Ramos (cell line): Measurements from ENCODE around the gene SEMA4C.

Experiments used
- in situ Hi-C: fragments of 300-500 bp; cut with MboI; formaldehyde crosslinking; loops from one replicate; pipeline ENCODE4 v1.14.3; 2022; ENCODE audit warnings: low sequenced_read_pairs; ENCODE audit not compliant: unreplicated experiment

Gene SEMA4C

DNA sequence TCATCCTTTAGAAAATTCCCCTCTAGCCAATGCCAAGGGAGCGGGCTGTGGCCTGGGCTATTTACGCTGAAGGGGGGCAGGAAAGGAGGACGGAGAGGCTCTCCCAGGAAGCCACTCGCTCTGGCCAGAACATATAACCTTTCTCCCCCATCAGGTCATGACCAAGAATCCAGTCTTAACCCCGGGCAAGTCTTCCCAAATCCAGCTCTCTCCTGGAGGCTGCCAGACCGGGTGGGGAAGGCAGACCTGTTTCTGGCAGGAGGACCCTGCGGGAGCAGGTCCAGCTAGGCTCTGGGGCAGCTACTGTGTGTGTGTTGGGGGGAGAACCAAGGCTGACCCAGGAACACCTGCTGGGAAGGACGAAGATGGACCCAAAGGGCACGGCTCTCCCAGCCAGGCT is 13.4 kb upstream of the SEMA4C start:
- in situ Hi-C loops = no loop called here

DNA sequence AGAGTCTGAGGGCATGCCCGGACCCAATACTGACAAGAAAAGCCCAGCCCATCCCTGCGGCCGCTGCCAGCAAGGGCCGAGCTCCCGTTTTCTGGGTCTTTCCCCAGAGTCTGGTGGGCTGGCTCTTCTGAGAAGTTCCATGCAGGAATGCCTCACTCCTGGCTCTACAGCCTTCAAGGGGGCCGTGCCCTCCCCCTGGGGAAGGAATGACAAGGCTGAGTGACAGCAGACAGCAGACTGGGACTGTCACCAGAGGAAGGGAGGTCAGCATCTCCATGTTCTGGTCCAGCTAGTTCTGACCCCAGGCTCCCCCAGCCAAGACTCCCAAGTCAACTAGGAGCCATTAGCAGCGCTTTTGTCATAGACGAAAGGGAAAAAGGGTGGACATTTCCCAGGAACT is 13.0 kb upstream of the SEMA4C start:
- in situ Hi-C loops = no loop called here

DNA sequence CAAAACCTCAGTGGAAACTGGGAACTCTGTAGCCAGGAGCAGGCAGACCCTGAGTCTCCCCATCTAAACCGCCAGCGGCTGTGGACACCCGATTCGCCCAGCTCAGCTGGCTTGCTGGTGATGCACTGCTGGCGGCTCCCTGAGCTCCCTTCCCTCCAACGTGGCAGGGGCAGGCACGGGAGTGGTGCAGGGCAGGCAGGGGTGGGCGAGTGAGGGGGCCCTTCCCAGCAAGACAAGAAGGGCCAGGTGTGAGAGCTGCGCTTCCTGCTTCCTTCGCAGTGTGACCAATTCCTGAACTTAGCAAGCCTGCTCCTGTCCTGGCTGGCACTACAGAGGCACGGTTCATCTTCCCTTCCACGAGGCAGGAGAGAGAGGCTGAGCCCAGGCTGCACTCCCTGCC is 12.3 kb upstream of the SEMA4C start:
- in situ Hi-C loops = no loop called here

DNA sequence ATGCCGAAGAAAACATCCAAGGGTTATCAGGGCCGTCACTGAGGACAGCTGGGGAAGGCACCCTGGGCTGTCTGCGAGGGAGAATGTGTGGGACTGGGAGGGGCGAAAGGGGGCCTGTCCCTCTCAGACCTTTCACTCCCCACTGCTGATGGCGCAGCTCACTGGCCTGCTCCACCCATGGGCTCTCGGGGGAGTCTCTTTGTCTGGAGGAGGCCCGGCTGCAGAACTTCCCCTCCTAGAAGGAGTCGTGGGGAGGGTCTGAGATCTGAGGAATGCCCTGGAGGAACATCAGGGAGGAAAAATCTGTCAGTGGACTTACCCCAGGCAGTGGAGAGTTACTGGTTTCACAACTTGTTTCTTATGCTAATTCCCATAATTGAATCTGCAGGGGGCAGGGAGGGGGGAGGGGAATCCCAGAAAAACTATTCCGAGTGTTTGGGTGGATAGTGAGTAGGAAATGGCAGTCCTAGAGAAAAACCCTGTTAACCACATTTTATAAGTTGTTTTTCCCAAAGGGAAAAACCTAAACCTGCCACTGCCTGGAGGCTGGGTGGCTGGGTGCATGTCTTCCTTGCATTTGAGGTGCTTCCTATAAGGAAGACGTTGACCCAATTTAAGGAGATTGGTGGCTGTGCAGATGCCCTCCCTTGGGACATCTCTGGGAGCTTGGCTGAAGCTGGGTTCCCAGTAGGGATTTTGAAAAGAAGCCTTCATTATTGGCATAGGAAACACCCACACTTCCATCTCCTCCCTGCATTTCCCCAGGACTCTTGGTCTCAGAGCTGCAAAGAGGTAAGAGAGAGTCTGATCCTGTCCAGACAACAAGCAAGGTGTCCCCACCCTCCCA is 11.7 kb upstream of the SEMA4C start:
- in situ Hi-C loops = no loop called here

DNA sequence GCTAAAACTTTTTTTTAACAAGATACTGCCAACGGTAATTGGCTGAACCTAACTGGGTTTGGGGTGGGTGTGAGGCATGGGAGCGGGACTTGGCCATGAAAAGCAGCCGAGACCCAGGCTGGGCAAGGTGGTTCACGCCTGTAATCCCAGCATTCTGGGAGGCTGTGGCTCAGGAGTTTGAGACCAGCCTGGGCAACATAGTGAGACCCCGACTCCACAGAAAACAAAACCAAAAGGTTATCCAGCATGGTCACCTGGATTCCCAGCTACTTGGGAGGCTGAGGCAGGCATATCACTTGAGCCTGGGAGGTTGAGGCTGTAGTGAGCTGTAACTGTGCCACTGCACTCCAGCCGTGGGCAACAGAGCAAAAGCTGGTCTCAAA is 11.0 kb upstream of the SEMA4C start:
- in situ Hi-C loops = no loop called here

DNA sequence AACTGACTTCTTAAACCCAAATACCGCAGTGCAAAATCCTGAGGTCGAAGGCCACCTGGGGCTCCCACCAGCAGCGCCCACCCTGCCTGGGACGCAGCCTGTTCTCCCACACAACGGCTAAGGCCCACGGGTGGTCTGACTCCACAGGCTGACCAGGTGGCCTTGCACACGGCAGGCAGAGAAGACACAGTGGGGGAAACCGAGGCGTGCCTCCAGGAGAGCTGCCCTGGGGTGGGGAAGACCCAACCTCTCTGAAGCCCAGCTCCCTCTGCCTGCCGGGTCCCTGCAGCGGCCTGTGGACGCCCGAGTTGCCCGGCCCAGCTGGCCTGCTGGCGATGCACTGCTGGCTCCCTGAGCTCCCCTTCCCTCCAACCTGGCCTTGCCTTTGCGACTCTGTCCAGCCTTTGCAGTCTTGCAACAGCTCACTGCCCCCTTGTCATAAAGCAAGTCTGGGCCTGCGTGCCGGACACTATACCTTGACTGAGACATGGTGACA is 9.7 kb upstream of the SEMA4C start:
- in situ Hi-C loops = no loop called here

DNA sequence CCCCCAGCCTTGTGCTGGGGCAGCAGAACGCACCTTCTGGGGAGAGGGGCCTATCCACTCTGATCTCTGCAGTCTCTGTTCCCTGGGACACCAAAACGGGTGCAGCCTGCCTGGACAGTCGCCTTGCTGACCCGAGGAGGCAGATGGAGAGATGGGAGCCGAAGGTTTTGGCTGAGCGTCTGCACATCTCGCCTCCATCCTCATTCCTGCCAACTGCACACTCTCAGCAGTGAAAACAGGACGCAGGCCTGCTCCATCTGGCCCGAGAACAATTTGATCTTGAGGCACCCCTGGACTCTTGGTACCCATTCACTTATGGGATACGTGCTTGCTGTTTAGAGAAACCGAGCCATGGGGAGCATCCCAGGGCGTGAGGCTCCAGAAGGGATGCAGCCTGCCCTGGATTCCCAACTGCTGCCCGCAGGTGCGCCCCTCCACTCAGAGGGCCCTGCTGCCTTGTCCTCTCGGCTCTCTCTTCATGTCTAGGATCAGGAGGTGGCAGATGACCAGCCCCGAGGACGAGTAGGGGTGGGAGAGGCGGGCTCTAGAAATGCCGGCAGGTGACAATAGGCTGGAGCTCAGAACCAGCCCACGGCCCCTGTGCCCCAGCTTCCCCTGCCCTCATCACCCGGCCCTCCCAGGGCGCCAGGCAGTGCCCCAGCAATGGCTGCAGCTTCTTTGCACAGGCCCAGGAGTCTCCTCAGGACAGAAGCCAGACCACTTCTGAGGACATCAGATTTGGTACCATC is 9.1 kb upstream of the SEMA4C start:
- in situ Hi-C loops = no loop called here

DNA sequence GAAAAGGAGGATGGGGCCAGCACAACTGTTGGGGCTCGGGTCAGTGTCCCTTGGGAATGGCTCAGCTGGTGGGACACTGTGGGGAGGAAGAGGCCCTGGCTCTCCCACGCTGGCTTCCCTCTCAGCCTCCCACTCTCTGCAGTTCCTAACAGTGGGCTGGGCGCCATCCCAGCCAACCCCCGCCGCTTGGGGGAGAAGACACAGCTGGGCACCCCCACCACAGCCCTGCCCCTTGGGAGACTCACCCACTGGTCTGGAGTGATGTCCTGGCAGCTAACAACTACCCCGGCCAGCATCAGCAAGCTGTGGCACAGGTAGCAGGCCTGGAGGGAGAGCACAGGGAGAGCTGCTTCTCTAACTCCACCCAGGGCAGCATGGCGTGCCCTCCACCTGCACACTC is 8.3 kb upstream of the SEMA4C start:
- in situ Hi-C loops = no loop called here

DNA sequence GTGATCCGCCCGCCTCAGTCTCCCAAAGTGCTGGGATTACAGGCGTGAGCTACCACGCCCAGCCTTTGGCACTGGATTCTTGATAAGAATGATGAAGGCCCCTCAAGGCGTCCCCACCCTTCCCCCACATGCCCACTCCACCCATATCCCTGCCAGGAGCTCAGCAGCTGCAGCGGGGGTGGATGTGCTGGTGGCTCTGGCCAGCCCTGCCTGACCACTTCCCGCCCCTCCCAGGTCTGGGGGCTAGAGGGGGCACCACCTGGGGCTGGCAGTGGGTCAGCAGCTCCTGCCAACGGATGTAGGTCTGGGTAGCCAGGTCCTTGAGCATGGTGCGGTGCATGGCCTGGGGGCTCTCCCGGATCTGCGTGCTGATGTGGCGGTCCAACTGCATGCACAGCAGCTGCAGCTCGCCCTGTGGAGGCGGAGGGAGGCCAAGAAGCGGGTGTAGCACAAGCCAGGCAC is 7.8 kb upstream of the SEMA4C start:
- in situ Hi-C loops = no loop called here

DNA sequence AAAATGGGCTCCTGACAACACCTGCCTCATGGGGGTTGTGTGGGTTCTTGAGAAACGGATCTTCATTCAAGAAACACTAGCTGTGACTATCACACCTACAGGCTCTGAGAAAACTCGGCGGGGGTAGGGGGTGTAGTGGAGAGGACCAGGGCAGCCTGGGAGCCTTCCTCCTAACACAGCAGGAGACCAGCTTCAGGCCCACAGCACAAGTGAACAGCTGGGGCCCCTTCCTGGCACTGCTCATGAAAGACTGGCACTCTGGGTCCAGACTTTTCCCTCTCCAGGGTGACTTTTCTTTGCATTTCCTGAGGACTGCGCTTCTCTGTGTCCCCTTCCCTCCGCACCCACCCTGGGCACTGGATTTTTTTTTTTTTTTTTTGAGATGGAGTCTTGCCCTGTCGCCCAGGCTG is 7.2 kb upstream of the SEMA4C start:
- in situ Hi-C loops = no loop called here

DNA sequence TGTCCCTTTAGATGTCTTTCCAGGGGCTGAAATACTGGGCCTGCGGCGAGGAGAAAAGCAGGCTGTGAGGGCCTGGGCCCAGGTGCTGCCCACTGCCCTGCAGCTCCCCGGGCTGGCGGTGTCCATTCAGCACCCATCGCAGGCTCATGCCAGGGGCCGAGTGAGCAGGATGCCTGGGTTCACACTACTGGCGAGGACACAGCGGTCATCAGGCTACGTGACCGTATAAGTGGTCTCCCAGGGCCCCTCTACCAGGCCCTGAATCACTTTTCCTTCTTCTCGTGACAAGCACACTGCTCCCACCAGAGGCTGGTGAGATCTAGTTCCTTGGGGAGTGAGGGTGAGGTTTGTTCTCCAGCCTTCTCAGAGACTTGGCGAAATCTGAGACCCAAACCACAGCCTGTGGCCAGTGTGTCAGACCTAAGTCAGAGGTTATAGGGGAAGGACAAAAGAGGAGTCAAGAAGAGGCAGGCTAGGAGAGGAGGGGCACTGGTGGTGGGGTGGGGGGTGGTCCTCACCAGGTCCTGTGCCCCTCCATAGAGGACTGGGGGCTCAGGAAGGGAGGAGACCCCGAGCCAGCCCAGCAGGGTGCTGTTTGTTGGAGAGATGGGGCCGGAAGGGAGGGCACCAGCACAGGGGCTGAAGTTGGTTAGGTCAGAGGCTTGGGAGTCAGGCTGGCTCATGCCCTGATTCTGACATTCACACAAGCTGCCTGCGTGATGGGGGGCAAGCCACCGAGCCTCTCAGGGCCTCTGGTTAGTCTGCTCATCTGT is 6.6 kb upstream of the SEMA4C start:
- in situ Hi-C loops = no loop called here

DNA sequence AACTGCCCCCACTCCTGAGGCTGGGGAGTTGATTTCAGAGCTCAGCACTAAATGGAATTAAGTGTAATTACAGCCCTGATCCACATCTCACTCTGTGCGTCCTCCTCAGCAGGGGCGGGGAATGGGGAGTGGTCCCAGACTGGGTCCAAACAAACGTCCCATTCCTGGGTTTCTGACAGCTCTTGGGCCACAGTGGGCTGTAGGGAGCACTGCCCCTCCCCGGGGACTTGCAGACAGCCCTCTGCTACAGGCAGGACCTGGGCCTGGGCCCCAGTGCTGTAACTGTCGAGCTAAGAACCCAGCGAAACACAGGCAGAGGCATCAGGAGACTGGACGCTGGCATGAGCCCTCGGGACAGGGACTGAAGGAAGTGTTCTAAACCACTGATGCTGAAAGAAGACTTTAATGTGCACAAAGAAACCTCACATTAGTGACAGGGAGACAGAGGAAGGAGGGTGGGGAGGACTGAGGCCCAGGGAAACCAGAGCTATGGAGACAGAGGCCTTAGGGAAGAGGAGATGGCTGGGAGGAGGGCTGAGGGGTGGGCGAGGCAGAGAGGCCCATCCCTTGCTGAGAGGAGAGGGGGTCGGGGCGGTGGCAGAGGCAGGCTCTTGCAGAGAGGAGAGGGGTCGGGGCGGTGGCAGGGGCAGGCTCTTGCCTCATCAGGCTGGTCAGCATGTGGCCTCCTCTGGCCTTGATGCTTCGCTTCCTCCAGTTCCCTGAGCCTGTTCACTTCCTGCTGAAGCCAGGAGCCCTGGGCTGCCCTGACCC is 5.8 kb upstream of the SEMA4C start:
- in situ Hi-C loops = no loop called here

DNA sequence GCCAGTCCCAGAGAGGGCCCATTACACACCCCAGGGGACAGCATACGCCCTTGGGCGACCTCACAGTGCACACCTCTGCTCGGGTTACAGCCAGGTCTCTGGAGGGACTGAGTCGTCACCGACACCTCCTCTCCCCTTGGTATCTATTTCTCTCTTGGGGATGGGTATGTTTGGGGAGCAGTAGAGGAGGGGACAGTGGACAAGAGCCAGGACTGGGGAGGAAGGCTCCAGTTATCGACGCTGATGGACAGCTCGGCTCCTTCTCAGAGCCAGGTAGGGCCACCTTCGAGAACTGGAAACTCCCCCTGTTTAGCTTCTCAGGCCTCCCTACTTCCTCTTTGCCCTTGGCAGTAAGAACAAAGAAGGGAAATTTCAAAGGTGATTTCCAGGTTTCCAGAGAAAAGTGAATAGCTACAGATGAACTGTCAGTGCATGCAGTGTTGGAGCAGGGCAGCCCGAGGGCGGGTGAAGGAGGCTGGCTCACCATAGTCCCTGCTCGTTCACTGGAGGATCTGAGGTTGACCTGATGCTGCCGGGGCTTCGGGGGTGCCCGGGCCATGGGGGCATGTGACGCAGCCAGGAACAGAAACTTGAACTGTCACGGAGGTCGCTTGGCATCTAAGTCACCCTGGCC is 4.4 kb upstream of the SEMA4C start:
- in situ Hi-C loops = no loop called here

DNA sequence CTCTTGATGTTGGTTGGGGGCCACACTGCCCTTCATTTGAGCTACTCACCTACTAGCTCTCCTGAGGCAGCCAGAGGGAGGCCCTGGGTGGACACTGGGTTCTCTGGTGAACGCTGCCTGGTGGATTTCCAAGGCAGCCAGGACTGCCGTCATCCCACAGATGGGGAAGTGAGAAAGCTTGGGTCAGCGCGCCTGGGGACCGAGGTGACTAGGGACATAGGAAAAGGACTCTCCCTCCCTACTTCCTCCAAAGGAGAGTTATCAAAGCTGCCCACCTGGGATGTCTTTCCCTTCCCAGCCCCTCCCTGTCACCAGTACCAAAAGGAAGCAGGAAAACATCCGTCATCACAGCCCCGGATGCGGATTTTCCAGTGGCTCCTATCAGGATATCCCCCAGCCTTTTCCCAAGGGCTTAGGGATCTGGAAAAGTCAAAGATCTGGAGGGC is 3.8 kb upstream of the SEMA4C start:
- in situ Hi-C loops = no loop called here

DNA sequence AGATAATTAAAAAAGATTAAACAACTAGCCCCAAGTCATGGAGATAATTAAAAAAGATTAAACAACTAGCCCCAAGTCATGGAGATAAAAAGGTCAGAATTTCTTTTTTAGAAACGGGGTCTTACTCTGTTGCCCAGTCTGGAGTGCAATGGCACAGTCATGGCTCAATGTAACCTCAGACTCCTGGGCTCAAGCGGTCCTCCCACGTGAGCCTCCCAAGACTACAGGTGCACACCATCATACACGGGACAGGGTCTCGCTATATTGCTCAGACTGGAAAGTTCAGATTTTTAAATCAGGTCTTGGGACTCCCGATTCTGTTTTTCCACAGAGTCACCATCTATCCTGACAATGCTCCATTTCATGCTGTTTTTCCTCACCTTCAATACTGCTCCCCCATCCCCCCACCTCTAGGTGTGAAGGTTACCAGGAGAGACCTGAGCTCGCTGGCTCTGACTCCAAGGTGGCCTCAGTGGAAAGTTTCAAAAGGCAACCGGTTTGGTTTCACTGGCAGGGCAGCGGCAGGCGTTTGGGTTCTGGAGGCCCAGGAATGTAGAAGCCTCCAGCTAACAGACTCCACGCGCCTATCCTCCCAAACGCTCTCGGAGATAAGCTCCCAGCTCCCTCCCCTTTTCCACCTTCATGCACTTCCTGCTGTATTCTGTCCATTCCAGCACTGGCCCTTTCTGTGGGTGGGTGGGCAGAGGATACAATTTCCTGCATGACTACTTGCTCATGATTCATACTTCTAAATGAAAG is 2.9 kb upstream of the SEMA4C start:
- in situ Hi-C loops = no loop called here

DNA sequence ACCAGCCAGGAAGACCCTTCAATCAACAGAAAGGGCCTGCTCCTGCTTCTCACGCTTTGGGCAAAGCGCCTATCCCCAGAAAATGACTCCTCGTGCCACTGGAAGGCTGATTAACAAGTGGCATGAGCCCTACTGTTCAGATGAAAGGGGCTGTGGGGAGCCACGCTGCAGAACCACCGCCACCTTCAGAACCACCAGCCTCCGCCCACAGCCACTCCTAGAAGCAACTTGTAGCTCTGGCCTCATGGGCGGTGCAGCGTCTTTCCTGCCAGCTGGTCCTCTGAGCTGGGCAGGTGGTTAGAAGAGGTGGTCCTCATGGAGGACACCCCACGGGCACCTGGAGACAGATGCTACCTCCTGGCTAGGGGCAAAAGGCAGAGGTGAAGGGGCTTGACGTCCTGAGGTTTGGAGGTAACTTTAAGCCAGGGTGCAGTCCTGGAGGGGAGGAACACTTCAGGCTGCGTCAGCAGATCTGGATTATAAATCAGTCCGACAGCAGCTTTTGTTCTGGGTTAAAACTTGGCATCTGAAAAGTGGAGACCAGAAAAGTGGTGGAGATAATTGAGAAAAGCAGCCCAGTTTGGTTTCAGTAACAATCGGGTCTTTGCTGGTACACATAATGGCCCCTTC is 861 bp upstream of the SEMA4C start:
- in situ Hi-C loops = no loop called here

DNA sequence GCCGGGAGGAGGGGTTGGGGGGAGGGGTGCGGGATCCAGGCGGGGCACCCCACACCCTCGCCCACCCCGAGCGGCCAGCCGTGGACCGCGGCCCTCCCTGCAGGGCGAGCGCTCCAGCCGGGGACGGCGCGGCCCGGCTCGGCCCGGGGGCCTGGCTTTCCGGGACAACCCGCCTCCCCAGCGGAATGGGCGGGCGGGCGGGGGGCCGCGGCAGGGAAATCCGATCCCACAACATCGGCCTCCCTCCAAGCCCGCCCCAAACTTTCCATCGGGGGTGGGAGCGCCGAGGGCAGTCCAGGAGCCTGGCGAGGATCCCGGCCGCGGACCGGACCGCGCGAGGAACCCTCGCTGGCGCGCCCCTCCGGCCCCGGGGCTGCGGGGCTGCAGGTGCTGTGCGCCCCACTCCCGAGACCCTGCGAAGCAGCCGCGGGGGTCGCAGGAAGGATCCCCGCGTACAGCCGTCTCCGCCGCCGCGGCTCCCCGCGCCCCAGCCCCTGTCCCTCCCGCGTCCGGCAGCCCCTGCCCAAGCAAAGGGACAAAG is 529 bp downstream of the SEMA4C start:
- in situ Hi-C loops = no loop called here
